Right lung (tissue), 5 donors: Measurements from ENCODE around the gene ENTREP1. TPM values are rescaled to one million over a fixed set of nuclear protein-coding genes. Genes with fewer than 3 reads are reported as not detected.
"Not testable (repeated sequence)": the region's sequence is repeated elsewhere in the genome, so short reads cannot be mapped to it uniquely, and the experiment has no call there.

Experiments
- DNase-seq, 2 donors: peaks; one replicate each; pipeline ENCODE4 v3.0.0-alpha.2; 2013
- polyA plus RNA-seq, 5 donors: library from polyadenylated mRNA; unstranded; fragments of 120-200 nt; gene quantifications; one replicate each; pipeline versions ENCODE4 v1.2.1 to v1.2.3, GENCODE V29; 2013; ENCODE audit warnings: inconsistent platforms in 1 of 5, low replicate concordance in 1 of 5; ENCODE audit not compliant: insufficient read length in 5 of 5, insufficient read depth in 1 of 5

The ENTREP1 gene
- polyA plus RNA-seq, 5 donors: 28.3 to 54.4 (median 50.2) TPM

DNA sequence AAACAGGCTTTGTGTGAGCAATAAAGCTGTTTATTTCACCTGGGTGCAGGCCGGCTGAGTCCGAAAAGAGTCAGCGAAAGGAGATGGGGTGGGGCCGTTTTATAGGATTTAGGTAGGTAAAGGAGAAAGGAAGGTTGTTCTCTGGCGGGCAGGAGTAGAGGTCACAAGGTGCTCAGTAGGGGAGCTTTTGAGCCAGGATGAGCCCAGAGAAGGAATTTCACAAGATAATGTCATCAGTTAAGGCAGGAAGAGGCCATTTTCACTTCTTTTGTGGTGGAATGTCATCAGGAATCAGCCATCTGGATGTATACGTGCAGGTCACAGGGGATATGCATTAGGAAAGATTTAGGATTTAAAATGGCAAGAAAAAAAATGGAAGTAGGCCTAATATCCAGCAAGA lies 84.9 kb downstream of the ENTREP1 start:
- DNase-seq: not testable (repeated sequence)

GRCh38 chr9:69411246-69411645 lies 86.2 kb downstream of the ENTREP1 start:
- DNase-seq: no peak

- DNase-seq: no peak
These were observed 87.1 kb downstream of the ENTREP1 start for GRCh38 chr9:69411931-69412740.

GRCh38 chr9:69412741-69413150 lies 87.7 kb downstream of the ENTREP1 start:
- peak; percentile 68 for DNase-seq

- DNase-seq: no peak
These were observed 95.7 kb downstream of the ENTREP1 start for GRCh38 chr9:69420611-69421270.

DNA sequence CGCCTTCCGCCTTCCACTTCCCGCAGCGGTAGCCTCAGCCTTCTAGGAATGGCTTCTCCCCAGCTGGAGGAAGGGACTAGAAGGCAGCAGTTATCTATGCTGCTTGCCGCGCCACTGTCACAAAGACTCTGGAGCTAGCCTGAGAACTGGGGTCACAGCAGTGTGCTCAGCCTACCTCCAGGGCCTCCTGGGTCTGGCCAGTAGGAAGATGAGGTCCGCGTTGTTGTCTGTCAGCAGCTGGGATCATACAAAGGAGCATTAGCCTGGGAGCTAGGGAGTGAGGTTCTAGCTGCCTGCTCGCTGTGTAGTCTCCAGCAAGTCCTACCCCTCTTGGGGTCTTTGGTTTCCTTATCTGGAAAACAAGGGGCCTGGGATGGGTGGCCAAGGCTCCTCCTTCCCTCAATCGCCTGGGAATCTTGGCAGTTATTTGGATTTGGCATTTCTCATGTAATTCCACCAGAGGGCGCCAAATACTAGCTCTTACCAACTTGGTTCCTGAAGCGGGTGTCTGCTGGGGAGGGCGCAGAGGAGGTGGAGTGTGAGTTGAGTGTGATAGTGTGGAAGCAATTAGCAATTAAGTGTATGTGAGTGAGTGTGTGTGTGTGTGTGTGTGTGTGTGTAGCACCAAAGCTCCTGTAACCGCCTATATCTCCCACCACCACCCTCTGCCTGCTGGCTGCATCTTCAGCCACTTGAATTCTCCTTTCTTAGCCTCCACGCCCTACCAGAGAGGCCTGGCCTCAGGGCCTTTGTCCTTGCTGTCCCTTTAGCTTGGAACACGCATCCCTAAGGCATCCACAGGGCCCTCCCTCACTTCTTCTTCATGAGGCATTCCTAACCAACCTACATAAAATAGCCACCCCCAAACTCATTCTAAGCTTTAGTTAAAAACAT lies 97.1 kb downstream of the ENTREP1 start:
- peak; percentile 58 to 69 for DNase-seq

- DNase-seq: no peak
These were observed 100.3 kb downstream of the ENTREP1 start for GRCh38 chr9:69425136-69425801.

DNA sequence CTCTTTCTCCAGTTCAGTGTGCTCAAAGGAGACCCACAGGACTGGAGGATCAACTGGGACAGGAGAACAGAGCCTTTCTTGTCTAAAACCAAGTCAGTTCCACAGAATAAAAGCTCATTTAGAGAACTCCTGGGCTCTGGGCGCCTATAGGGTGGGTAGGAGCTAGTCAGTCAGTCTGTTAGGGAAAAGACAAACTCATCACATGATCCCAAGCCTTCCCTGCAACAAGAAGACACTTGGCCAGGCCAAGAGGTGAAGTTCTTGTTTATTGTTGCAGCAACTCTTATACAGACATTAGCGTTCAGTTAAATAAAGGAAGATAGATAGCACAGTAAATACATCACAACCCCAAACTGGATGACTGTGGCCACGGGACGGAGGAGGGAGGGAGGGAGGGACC lies 102.3 kb downstream of the ENTREP1 start:
- DNase-seq: no peak

DNA sequence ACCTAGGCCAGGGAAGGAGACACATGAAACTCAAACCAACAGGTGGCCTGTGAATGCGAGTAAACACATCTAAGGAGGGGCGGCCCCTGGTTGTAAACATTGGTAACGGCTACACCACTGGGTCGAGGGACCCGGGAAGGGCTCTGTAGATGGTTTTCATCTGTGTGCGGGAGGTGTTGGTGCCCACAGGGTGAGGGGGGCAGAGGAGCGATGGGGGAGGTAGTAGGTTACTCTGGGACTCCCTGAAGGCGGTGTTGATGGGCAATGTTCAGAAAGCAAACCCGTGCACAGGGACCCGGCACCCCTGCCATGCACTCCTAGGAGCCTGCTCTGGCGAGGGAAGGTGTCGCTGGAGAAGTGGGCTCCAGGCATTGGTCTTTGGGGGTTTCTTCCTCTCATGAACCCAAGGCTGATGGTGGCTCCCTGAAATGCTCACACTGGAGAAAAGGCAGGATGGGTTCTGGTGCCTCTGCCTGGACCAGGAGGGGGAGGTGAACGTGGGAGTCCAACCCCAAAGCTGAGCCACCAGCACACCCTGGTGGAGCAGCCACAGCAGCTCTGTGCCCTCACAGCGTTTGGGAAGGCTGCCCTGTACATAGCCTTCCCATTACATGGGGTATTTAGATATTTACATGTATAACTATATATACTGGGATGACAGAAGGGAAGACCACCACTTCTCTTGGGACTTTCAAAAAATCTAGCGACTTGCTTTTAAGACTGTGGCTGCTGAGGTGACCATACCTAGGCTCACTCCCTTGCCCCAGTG lies 103.2 kb downstream of the ENTREP1 start:
- no peak for DNase-seq

GRCh38 chr9:69429281-69429680 lies 104.3 kb downstream of the ENTREP1 start:
- no peak for DNase-seq

- no peak for DNase-seq
These were observed 105.2 kb downstream of the ENTREP1 start for GRCh38 chr9:69430206-69430605.

DNA sequence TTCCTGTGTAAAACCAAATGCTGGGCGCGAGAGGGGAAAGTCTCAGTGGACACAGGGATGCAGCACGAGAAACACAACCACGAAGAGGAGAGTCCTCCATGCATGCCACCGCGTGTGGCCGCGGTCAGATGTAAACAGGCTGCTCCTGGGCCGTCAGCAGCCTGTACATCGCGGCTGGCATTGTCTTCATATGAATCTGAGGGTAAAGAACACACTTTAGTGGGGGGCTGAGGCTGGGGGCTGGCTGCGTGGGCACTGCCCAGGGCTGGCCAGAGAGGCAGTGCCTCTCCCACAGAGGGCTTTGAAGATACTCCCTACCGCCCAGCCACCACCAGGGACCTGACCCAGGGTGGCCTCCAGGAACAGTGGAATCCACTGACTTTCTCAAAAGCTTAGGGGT lies 106.2 kb downstream of the ENTREP1 start:
- no peak for DNase-seq

- DNase-seq: no peak
These were observed 106.8 kb downstream of the ENTREP1 start for GRCh38 chr9:69431777-69432176.

DNA sequence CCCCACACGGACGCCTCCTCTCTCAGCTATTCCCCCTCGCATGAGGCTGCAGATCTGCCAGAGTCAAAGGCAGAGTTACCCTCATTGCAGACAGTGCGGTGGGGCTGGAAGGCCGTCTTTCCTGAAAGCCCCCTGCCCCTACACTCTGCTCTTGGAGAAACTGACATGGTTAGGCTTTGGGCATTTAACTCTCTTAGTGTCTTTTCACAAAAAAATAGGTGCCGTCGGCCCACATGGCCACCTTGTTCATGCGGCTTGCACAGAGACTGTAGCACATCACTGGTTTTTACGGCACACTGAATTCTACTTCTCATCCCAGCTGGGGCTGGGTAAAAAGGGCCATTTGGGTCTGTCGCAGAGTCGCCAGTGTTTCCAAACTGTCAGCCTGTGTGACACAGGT lies 107.6 kb downstream of the ENTREP1 start:
- DNase-seq: no peak

DNA sequence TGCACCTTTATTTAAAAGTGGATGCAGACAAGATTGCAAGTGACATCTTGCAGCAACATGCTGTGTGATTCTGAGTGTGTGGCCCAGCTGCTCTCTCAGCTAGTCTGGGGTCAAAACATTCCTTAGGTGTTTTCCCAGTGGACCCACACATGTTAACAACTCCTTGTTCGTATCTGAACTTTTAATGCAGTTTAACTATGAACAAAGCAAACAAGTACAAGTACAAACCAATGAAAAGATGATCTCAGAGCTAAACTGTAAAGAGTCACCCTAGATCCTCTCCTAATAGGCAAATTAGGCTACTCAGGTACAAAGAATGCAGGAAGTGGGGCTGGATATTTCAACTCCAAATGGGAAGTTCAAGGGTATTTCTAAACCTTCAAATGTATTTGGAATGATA lies 108.4 kb downstream of the ENTREP1 start:
- DNase-seq: no peak

- DNase-seq: no peak
These were observed 109.0 kb downstream of the ENTREP1 start for GRCh38 chr9:69433968-69434367.

DNA sequence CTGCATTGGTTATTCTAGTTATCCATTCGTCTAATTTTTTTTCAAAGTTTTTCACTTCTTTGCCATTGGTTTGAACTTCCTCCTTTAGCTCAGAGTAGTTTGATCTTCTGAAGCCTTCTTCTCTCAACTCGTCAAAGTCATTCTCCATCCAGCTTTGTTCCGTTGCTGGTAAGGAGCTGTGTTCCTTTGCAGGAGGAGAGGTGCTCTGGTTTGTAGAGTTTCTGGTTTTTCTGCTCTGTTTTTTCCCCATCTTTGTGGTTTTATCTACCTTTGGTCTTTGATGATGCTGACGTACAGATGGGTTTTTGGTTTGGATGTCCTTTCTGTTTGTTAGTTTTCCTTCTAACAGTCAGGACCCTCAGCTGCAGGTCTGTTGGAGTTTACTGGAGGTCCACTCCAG lies 114.6 kb downstream of the ENTREP1 start:
- not testable (repeated sequence) for DNase-seq

- DNase-seq: not testable (repeated sequence)
These were observed 115.4 kb downstream of the ENTREP1 start for GRCh38 chr9:69440254-69440955.
